Thyroid gland (tissue), 4 donors: ENCODE results near the gene CRLF1. TPM values are rescaled to one million over a fixed set of nuclear protein-coding genes. Genes with fewer than 3 reads are reported as not detected.

Experiments used
- DNase-seq, 2 donors: peaks; one replicate each; pipeline ENCODE4 v3.0.0-alpha.2; 2019
- H3K27ac ChIP-seq, 3 donors: fragments of 200-600 bp; sonication (generic); 1 replicate in 2 of 3; 2 replicates in 1 of 3; pipeline ENCODE4 v1.5.1; 2016 to 2019; ENCODE audit warnings: mild to moderate bottlenecking in 1 of 3, moderate library complexity in 1 of 3
- H3K27me3 ChIP-seq: fragments of 200-600 bp; sonication (generic); one replicate; pipeline ENCODE4 v1.5.1; 2019
- H3K36me3 ChIP-seq, 2 donors: fragments of 200-600 bp; sonication (generic); one replicate each; pipeline ENCODE4 v1.5.1; 2016 to 2019
- H3K4me1 ChIP-seq, 2 donors: fragments of 200-600 bp; sonication (generic); one replicate each; pipeline ENCODE4 v1.5.1; 2017 to 2019
- H3K4me3 ChIP-seq, 3 donors: fragments of 200-600 bp; sonication (generic); replicated peaks in 1 of 3; 1 replicate in 2 of 3; 2 replicates in 1 of 3; pipeline ENCODE4 v1.5.1; 2016; ENCODE audit warnings: mild to moderate bottlenecking in 1 of 3
- H3K9me3 ChIP-seq: fragments of 200-600 bp; sonication (generic); one replicate; pipeline ENCODE4 v1.5.1; 2017
- POLR2A ChIP-seq, 2 donors: fragments of 450-650 bp; IDR thresholded peaks; one replicate each; pipeline ENCODE4 v1.6.1; 2017; ENCODE audit warnings: antibody characterized with exemption in 2 of 2, mild to moderate bottlenecking in 2 of 2, moderate library complexity in 1 of 2
- WGBS, 2 donors: methylation state at CpG; one replicate each; pipeline ENCODE4 v1.1.5; 2017; 5-methylcytosine and 5-hydroxymethylcytosine counted together
- intact Hi-C: fragments of 100-400 bp; cut with DNase I; formaldehyde crosslinking; loops from one replicate; pipeline ENCODE4 v1.15.1; 2023
- small RNA-seq: library from RNA; depleted of rRNA; stranded (forward); fragments of <200 nt; gene quantifications from one replicate; pipeline ENCODE3, GENCODE V24; 2016
- total RNA-seq, 4 donors: library from RNA; depleted of rRNA; stranded (reverse); fragments of >200 nt; gene quantifications; one replicate each; pipeline ENCODE4 v1.2.3, GENCODE V29; 2016
- TF ChIP-seq, protein P1 (sequence below), 6 experiments: fragments of 200-600 bp in 3 of 6; fragments of 450-650 bp in 3 of 6; sonication (generic) in 3 of 6; IDR thresholded peaks; one replicate each; pipeline ENCODE4 v1.5.1; 2016 to 2019; ENCODE audit warnings: antibody characterized with exemption in 6 of 6, mild to moderate bottlenecking in 2 of 6, inconsistent platforms in 1 of 6, moderate library complexity in 1 of 6

CRLF1 gene
- total RNA-seq, 4 donors from 2014 or later = 87.2 to 140 (median 101) TPM

DNA sequence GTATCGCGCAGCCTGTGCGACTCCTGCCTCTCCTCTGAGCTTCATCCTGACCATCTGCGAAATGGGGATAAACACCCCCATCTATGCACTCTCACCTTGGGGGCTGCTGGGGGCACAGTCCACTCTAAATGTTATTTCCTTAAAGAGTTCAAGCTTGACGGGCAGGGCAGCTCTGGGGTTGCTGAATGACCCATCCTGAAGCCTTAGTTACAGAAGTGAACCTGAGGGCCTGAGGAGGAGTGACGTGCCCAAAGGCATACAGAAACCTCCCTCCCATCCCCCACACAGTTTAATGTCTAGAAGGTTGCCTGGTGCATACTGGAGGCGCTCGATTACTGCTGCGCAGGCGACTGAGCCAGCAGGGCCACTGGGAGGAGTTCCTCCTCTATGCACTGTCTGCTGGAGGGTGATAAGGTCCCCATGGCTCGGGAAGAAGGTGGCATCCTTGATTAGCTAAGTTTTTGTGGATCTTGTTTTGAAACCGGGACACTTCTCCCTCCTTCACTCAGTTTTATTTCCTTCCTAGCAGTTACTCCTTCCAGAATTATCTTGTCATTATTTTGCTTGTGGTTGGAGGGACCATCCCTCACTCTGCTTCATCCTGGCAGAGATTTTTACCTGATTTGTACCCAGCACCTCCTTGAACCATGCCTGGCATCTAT, 62.7 kb downstream of the CRLF1 start:
- H3K36me3 ChIP-seq = peaks cover 5 to 22% of the 10 kb centered on the region in 2 donors
- intact Hi-C loops = no loop called here
- no peaks in the 10 kb centered on the region for H3K9me3 ChIP-seq
- peak in 1 of 2 donors; percentile 2 for TF ChIP-seq POLR2A (IDR thresholded peaks at IDR 0.05)
- TF ChIP-seq, protein P1, sequence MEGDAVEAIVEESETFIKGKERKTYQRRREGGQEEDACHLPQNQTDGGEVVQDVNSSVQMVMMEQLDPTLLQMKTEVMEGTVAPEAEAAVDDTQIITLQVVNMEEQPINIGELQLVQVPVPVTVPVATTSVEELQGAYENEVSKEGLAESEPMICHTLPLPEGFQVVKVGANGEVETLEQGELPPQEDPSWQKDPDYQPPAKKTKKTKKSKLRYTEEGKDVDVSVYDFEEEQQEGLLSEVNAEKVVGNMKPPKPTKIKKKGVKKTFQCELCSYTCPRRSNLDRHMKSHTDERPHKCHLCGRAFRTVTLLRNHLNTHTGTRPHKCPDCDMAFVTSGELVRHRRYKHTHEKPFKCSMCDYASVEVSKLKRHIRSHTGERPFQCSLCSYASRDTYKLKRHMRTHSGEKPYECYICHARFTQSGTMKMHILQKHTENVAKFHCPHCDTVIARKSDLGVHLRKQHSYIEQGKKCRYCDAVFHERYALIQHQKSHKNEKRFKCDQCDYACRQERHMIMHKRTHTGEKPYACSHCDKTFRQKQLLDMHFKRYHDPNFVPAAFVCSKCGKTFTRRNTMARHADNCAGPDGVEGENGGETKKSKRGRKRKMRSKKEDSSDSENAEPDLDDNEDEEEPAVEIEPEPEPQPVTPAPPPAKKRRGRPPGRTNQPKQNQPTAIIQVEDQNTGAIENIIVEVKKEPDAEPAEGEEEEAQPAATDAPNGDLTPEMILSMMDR (IDR thresholded peaks at IDR 0.05) = no peak
- peak overlapping the region in 2 of 3 donors; percentile 86 to 90 for H3K27ac ChIP-seq
- 16 to 22% methylated on average over 8 to 9 of the region's 12 CpGs for WGBS, 2 donors
- H3K4me3 ChIP-seq = peak overlapping the region in 1 of 3 donors; percentile 61
- H3K4me1 ChIP-seq = peaks cover 6 to 11% of the 10 kb centered on the region in 2 donors
- H3K27me3 ChIP-seq = no peaks in the 10 kb centered on the region
- peak; percentile 18 to 22 for DNase-seq

Small RNA genes lying within 50 kb of the gene (small RNA-seq; reads per million reads assigned to genes)
- gene RN7SL155P = not detected

Other genes starting within 250 kb of the CRLF1 start
- gene GDF15, start 220.6 kb downstream of the CRLF1 start, total RNA-seq = 1 to 10 TPM in 3 of 4 donors, not detected in 1; 3.7 to 9.9 (median 5.1) TPM
- gene LRRC25, start 209.2 kb downstream of the CRLF1 start, total RNA-seq = 1 to 10 TPM; 1.1 to 7.1 (median 2.2) TPM
- gene SSBP4, start 187.4 kb downstream of the CRLF1 start, total RNA-seq = 10 to 100 TPM; 40.5 to 75.6 (median 56.1) TPM
- 10 to 100 TPM; 12.7 to 24.2 (median 22.9) TPM for gene ISYNA1, start 168.7 kb downstream of the CRLF1 start, total RNA-seq
- gene ELL, start 84.7 kb downstream of the CRLF1 start, total RNA-seq = 10 to 100 TPM; 10.8 to 31.0 (median 11.5) TPM
- 100 to 1,000 TPM; 238 to 394 (median 314) TPM for gene FKBP8, start 63.2 kb downstream of the CRLF1 start, total RNA-seq
- 100 to 1,000 TPM in 2 of 4 donors, 10 to 100 TPM in 2; 98.1 to 117 (median 103) TPM for gene KXD1, start 48.9 kb downstream of the CRLF1 start, total RNA-seq
- gene UBA52, start 34.9 kb downstream of the CRLF1 start, total RNA-seq = 100 to 1,000 TPM; 395 to 726 (median 521) TPM
- gene REX1BD, start 18.0 kb downstream of the CRLF1 start, total RNA-seq = 100 to 1,000 TPM in 2 of 4 donors, 10 to 100 TPM in 2; 57.4 to 137 (median 101) TPM
- gene TMEM59L, start 6.1 kb upstream of the CRLF1 start, total RNA-seq = 1 to 10 TPM; 1.3 to 3.1 (median 2.3) TPM
- gene KLHL26, start 30.2 kb upstream of the CRLF1 start, total RNA-seq = 10 to 100 TPM; 13.4 to 20.2 (median 15.9) TPM
- 10 to 100 TPM; 12.3 to 15.9 (median 13.1) TPM for gene CRTC1, start 76.9 kb upstream of the CRLF1 start, total RNA-seq
- 10 to 100 TPM in 1 of 4 donors, 1 to 10 TPM in 1, under 1 TPM in 2; 0.33 to 33.3 (median 1.9) TPM for gene COMP, start 184.5 kb upstream of the CRLF1 start, total RNA-seq
- 100 to 1,000 TPM in 1 of 4 donors, 10 to 100 TPM in 3; 56.7 to 122 (median 79.6) TPM for gene UPF1, start 225.2 kb upstream of the CRLF1 start, total RNA-seq